ENCODE results near the gene C19orf44.
A peak's percentile ranks its signal among the peaks of the same experiment; 100 is the strongest.

C19orf44 gene

DNA sequence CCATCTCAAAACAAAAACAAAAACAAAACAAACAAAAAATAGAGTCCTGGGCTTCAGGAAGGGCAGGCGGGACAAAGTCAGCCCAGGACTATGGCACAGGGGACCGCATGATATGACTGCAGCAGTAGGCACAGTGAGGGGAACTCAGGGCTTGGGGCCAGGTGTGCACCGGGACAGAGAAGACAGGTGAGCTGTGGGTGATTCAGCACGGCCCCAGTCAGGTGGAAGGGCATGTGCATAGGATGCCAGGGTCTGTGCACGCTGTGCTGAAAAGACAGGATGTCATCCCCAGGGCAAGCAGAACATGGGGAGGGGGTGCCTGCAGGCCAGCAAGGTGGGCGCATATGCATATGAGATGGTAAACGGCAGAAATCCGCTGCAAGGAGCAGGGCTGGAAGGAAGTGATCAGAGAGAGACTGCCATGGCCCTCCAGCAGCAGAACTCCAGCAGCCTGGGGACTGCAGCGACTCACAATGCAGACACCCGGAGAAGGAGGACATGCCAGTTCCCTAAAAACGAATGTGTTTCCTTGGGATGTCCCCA, 39.5 kb upstream of the C19orf44 start:
- no peak overlapping the region for H3K4me3 ChIP-seq (ENCODE audit: low read depth, low read length)
- TF ChIP-seq, protein P1, sequence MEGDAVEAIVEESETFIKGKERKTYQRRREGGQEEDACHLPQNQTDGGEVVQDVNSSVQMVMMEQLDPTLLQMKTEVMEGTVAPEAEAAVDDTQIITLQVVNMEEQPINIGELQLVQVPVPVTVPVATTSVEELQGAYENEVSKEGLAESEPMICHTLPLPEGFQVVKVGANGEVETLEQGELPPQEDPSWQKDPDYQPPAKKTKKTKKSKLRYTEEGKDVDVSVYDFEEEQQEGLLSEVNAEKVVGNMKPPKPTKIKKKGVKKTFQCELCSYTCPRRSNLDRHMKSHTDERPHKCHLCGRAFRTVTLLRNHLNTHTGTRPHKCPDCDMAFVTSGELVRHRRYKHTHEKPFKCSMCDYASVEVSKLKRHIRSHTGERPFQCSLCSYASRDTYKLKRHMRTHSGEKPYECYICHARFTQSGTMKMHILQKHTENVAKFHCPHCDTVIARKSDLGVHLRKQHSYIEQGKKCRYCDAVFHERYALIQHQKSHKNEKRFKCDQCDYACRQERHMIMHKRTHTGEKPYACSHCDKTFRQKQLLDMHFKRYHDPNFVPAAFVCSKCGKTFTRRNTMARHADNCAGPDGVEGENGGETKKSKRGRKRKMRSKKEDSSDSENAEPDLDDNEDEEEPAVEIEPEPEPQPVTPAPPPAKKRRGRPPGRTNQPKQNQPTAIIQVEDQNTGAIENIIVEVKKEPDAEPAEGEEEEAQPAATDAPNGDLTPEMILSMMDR (conservative IDR thresholded peaks at IDR 0.05; ENCODE audit: low read depth, low read length): no peak
- DNase-seq (ENCODE audit: low read depth): no peak

DNA sequence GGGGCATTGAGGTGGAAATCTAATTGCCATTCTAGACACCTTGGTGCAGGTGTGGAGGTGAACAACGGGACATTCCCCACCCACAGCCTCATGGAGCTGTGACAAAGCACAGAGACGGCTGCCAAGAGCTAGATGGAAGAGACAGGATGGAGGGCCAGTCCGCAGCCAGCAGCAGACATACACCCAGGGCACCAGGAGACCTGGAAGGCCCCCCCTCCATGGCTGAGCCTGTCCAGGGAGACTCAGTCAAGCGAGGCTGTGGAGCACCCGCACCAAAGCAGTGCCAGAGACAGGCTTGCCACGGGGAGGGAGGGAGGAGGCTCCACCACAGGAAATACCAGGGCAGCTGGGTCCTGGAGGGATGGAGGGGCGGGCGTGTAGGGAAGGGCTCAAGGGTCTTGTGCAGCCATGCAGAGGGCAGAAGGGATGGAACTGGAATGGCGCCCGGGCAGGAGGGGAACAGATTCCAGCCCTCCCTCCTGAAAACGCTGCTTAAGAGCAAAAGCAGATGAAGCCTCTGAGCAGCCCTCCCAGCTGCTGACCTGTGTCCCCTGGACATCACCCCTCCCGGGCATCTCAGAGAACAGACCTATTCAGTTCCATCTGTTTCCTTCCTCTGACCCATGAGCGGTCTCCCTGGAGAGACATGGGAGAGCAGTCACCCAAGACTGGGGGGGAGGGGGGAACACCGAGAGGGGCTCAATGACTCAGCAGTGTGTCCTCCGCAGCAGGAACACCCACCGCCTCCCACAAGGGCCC, 38.8 kb upstream of the C19orf44 start:
- peak overlapping the region; percentile 14 for H3K4me3 ChIP-seq (ENCODE audit: low read depth, low read length)
- peak; percentile 67 for DNase-seq (ENCODE audit: low read depth)
- TF ChIP-seq, protein P1 (conservative IDR thresholded peaks at IDR 0.05; ENCODE audit: low read depth, low read length): no peak

DNA sequence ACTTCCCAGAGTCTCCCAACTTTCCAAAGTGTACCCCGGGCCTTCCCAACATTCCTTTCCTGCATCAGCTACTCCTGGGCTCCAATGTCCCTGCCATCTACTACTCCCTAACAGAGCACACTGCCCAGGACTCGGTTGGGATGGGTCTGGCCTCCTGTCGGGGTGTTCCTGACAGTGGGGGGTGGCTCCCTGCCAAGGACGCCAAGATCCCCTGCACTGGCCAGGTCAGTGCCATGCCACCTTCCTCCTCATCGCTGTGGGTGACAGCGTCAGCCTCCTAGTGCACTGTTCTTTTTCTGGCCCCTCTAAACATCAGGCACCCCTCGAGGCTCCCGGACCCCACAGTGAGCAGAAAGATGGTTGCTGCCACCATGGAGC, 38.3 kb upstream of the C19orf44 start:
- no peak overlapping the region for H3K4me3 ChIP-seq (ENCODE audit: low read depth, low read length)
- TF ChIP-seq, protein P1 (conservative IDR thresholded peaks at IDR 0.05; ENCODE audit: low read depth, low read length): no peak
- DNase-seq (ENCODE audit: low read depth): no peak

DNA sequence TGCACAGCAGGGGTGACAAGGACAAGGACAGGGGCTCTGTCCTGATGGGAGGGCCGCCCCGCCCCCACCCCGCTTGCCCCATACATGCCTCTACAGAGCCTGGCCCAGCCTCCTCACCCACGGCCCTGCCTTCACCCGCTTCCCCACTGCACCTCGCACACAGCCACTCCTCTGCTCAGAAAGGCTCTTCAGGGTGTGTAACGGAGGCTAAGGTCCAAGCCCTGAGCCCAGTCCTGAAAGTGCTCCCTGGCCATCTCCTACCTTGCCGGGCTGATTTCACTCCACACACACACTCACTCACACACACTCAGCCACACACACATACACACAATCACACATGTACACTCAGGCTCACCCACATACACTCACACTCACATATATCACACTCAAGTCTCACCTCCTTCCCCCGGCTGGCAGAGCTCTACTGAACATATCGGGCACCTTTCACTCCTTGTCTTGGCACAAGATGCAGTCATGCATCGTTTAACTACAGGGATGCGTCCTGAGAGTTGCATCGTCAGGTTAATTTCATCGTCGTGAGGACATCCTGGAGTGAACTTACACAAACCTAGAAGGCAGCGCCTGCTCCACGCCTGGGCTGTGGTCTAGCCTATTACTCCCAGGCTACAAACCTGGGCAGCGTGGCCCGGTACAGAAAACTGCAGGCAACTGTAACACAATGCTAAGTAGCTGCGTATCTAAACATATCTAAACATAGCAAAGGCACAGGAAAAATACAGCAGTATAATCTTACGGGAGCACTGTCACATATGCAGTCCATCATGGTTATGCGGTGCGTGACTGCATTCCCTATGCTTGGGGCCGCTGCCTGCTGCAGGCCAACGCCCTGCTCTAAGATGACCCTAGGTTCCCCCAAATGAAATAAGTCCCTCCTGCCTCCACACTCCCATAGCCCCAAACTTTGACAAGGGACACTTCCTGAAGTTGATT, 37.5 kb upstream of the C19orf44 start:
- no peak overlapping the region for H3K4me3 ChIP-seq (ENCODE audit: low read depth, low read length)
- no peak for DNase-seq (ENCODE audit: low read depth)
- TF ChIP-seq, protein P1 (conservative IDR thresholded peaks at IDR 0.05; ENCODE audit: low read depth, low read length): no peak

- DNase-seq (ENCODE audit: low read depth): no peak
- no peak overlapping the region for H3K4me3 ChIP-seq (ENCODE audit: low read depth, low read length)
- TF ChIP-seq, protein P1 (conservative IDR thresholded peaks at IDR 0.05; ENCODE audit: low read depth, low read length): no peak
Measured at GRCh38 chr19:16459680-16460079, 36.5 kb upstream of the C19orf44 start.

DNA sequence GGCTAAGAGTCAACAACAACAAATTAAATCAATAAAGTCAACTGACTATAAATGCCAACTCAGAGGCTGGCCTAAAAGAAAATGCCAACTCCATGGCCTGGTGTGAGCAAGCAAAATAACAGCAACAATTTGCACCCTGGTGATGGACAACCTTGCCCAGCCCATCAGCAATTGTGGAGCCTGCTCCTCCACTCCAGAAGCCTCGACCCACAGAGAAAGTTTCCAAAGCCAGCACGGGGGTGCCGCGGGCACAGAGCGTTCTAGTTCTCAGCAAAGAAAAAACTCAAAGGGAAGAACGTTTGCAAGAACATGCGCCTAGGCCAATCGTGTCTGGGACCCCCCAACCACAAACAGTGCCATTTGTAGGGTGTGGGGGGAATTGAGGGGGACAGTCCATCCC, 35.7 kb upstream of the C19orf44 start:
- TF ChIP-seq, protein P1 (conservative IDR thresholded peaks at IDR 0.05; ENCODE audit: low read depth, low read length): no peak
- no peak for DNase-seq (ENCODE audit: low read depth)
- H3K4me3 ChIP-seq (ENCODE audit: low read depth, low read length): no peak overlapping the region
